ENCODE measurements around the gene DCN.

The DCN gene

GRCh38 chr12:91224401-91224800 lies 41.8 kb upstream of the DCN start:
- no peak overlapping the region for H3K18ac ChIP-seq (ENCODE audit: low read depth in 1 of 2, low read length in 2 of 2)
- H3K27ac ChIP-seq (ENCODE audit: low read length, poor library complexity, severe bottlenecking), result no peak overlapping the region
- no peaks in the 10 kb centered on the region for H3K4me1 ChIP-seq (ENCODE audit: control insufficient read depth, insufficient read depth, low read depth, low read length)
- no peak overlapping the region for H3K14ac ChIP-seq (ENCODE audit: low read length in 2 of 2)
- no peak overlapping the region for H2AFZ ChIP-seq (ENCODE audit: low read depth, low read length)
- H2AK5ac ChIP-seq (ENCODE audit: low read length, severe bottlenecking), result no peak overlapping the region
- no peak overlapping the region for H4K91ac ChIP-seq (ENCODE audit: low read length)
- no peak overlapping the region for H3K4me2 ChIP-seq (ENCODE audit: low read length, poor library complexity, severe bottlenecking)
- H3K4me3 ChIP-seq (ENCODE audit: insufficient read depth in 1 of 2, low read depth in 1 of 2, low read length in 2 of 2), result peak overlapping the region in 1 of 2 experiments; percentile 1
- no peak overlapping the region for H2BK15ac ChIP-seq (ENCODE audit: low read depth, poor library complexity, severe bottlenecking)
- WGBS, result 94% methylated on average over 1 of the region's 1 CpG
- H3K9ac ChIP-seq (ENCODE audit: low read length), result peak overlapping the region; percentile 83
- H2BK12ac ChIP-seq (ENCODE audit: low read length in 2 of 2), result no peak overlapping the region
- no peak overlapping the region for H4K8ac ChIP-seq (ENCODE audit: low read length)
- no peak overlapping the region for H3K23ac ChIP-seq (ENCODE audit: low read length in 2 of 2)
- H3K9me3 ChIP-seq (ENCODE audit: control insufficient read depth, low read length), result no peaks in the 10 kb centered on the region
- no peaks in the 10 kb centered on the region for H3K36me3 ChIP-seq (ENCODE audit: control insufficient read depth in 1 of 2, insufficient read depth in 2 of 2, low read depth in 1 of 2, low read length in 2 of 2)
- H3K27me3 ChIP-seq (ENCODE audit: control insufficient read depth in 1 of 2, insufficient read depth in 1 of 2, low read length in 2 of 2), result no peaks in the 10 kb centered on the region
- no peaks in the 10 kb centered on the region for H3K79me1 ChIP-seq (replicated peaks; ENCODE audit: low read length, poor library complexity, severe bottlenecking)
- no peak overlapping the region for H2BK120ac ChIP-seq (ENCODE audit: low read depth, low read length)
- no peak for DNase-seq
- no peak overlapping the region for H2BK5ac ChIP-seq (ENCODE audit: low read depth, low read length, poor library complexity, severe bottlenecking)
- no peak overlapping the region for H3K4ac ChIP-seq (ENCODE audit: low read depth in 1 of 2, low read length in 2 of 2)

- WGBS, result 26% methylated on average over 3 of the region's 3 CpGs
- Histone ChIP-seq H2BK12ac (ENCODE audit: low read length in 2 of 2) (no peak overlapping the region), H2BK120ac (ENCODE audit: low read depth, low read length) (no peak overlapping the region), H3K4ac (ENCODE audit: low read depth in 1 of 2, low read length in 2 of 2) (no peak overlapping the region), H3K27ac (ENCODE audit: low read length, poor library complexity, severe bottlenecking) (no peak overlapping the region), H3K9me3 (ENCODE audit: control insufficient read depth, low read length) (no peaks in the 10 kb centered on the region), H2BK15ac (ENCODE audit: low read depth, poor library complexity, severe bottlenecking) (no peak overlapping the region), H3K4me3 (ENCODE audit: insufficient read depth in 1 of 2, low read depth in 1 of 2, low read length in 2 of 2) (peak overlapping the region in 1 of 2 experiments; percentile 22), H3K79me1 (replicated peaks; ENCODE audit: low read length, poor library complexity, severe bottlenecking) (no peaks in the 10 kb centered on the region), H2BK5ac (ENCODE audit: low read depth, low read length, poor library complexity, severe bottlenecking) (no peak overlapping the region), H3K14ac (ENCODE audit: low read length in 2 of 2) (no peak overlapping the region), H3K27me3 (ENCODE audit: control insufficient read depth in 1 of 2, insufficient read depth in 1 of 2, low read length in 2 of 2) (no peaks in the 10 kb centered on the region), H3K4me2 (ENCODE audit: low read length, poor library complexity, severe bottlenecking) (no peak overlapping the region), H3K4me1 (ENCODE audit: control insufficient read depth, insufficient read depth, low read depth, low read length) (no peaks in the 10 kb centered on the region), H3K9ac (ENCODE audit: low read length) (peak overlapping the region; percentile 83), H2AFZ (ENCODE audit: low read depth, low read length) (no peak overlapping the region), H4K91ac (ENCODE audit: low read length) (no peak overlapping the region), H3K36me3 (ENCODE audit: control insufficient read depth in 1 of 2, insufficient read depth in 2 of 2, low read depth in 1 of 2, low read length in 2 of 2) (no peaks in the 10 kb centered on the region), H2AK5ac (ENCODE audit: low read length, severe bottlenecking) (no peak overlapping the region), H4K8ac (ENCODE audit: low read length) (no peak overlapping the region), H3K18ac (ENCODE audit: low read depth in 1 of 2, low read length in 2 of 2) (no peak overlapping the region), H3K23ac (ENCODE audit: low read length in 2 of 2) (no peak overlapping the region)
- peak; percentile 60 for DNase-seq
Measured at GRCh38 chr12:91222746-91223145, 40.1 kb upstream of the DCN start.

- Histone ChIP-seq H2AFZ (ENCODE audit: low read depth, low read length) (no peak overlapping the region), H2BK12ac (ENCODE audit: low read length in 2 of 2) (no peak overlapping the region), H2AK5ac (ENCODE audit: low read length, severe bottlenecking) (no peak overlapping the region), H2BK120ac (ENCODE audit: low read depth, low read length) (no peak overlapping the region), H2BK5ac (ENCODE audit: low read depth, low read length, poor library complexity, severe bottlenecking) (no peak overlapping the region), H3K4me2 (ENCODE audit: low read length, poor library complexity, severe bottlenecking) (no peak overlapping the region), H3K14ac (ENCODE audit: low read length in 2 of 2) (no peak overlapping the region), H4K91ac (ENCODE audit: low read length) (no peak overlapping the region), H2BK15ac (ENCODE audit: low read depth, poor library complexity, severe bottlenecking) (no peak overlapping the region), H3K4ac (ENCODE audit: low read depth in 1 of 2, low read length in 2 of 2) (no peak overlapping the region), H3K23ac (ENCODE audit: low read length in 2 of 2) (no peak overlapping the region), H4K8ac (ENCODE audit: low read length) (no peak overlapping the region), H3K27me3 (ENCODE audit: control insufficient read depth in 1 of 2, insufficient read depth in 1 of 2, low read length in 2 of 2) (no peaks in the 10 kb centered on the region), H3K9me3 (ENCODE audit: control insufficient read depth, low read length) (no peaks in the 10 kb centered on the region), H3K79me1 (replicated peaks; ENCODE audit: low read length, poor library complexity, severe bottlenecking) (no peaks in the 10 kb centered on the region), H3K36me3 (ENCODE audit: control insufficient read depth in 1 of 2, insufficient read depth in 2 of 2, low read depth in 1 of 2, low read length in 2 of 2) (no peaks in the 10 kb centered on the region), H3K4me3 (ENCODE audit: insufficient read depth in 1 of 2, low read depth in 1 of 2, low read length in 2 of 2) (no peak overlapping the region), H3K18ac (ENCODE audit: low read depth in 1 of 2, low read length in 2 of 2) (no peak overlapping the region), H3K4me1 (ENCODE audit: control insufficient read depth, insufficient read depth, low read depth, low read length) (no peaks in the 10 kb centered on the region), H3K27ac (ENCODE audit: low read length, poor library complexity, severe bottlenecking) (no peak overlapping the region), H3K9ac (ENCODE audit: low read length) (peak overlapping the region; percentile 2)
- DNase-seq, result no peak
- WGBS, result no CpG with 5 or more reads among the region's 1 CpG
Measured at GRCh38 chr12:91219919-91220318, 37.3 kb upstream of the DCN start.

GRCh38 chr12:91219511-91219910 lies 36.9 kb upstream of the DCN start:
- Histone ChIP-seq H2AK5ac (ENCODE audit: low read length, severe bottlenecking) (no peak overlapping the region), H2BK5ac (ENCODE audit: low read depth, low read length, poor library complexity, severe bottlenecking) (no peak overlapping the region), H3K27me3 (ENCODE audit: control insufficient read depth in 1 of 2, insufficient read depth in 1 of 2, low read length in 2 of 2) (no peaks in the 10 kb centered on the region), H3K27ac (ENCODE audit: low read length, poor library complexity, severe bottlenecking) (no peak overlapping the region), H3K4ac (ENCODE audit: low read depth in 1 of 2, low read length in 2 of 2) (peak overlapping the region in 1 of 2 experiments; percentile 49), H2AFZ (ENCODE audit: low read depth, low read length) (peak overlapping the region; percentile 7), H3K4me2 (ENCODE audit: low read length, poor library complexity, severe bottlenecking) (no peak overlapping the region), H3K18ac (ENCODE audit: low read depth in 1 of 2, low read length in 2 of 2) (no peak overlapping the region), H3K14ac (ENCODE audit: low read length in 2 of 2) (no peak overlapping the region), H3K9ac (ENCODE audit: low read length) (peak overlapping the region; percentile 2), H4K8ac (ENCODE audit: low read length) (no peak overlapping the region), H3K36me3 (ENCODE audit: control insufficient read depth in 1 of 2, insufficient read depth in 2 of 2, low read depth in 1 of 2, low read length in 2 of 2) (no peaks in the 10 kb centered on the region), H3K4me1 (ENCODE audit: control insufficient read depth, insufficient read depth, low read depth, low read length) (no peaks in the 10 kb centered on the region), H3K9me3 (ENCODE audit: control insufficient read depth, low read length) (no peaks in the 10 kb centered on the region), H3K4me3 (ENCODE audit: insufficient read depth in 1 of 2, low read depth in 1 of 2, low read length in 2 of 2) (no peak overlapping the region), H4K91ac (ENCODE audit: low read length) (no peak overlapping the region), H2BK15ac (ENCODE audit: low read depth, poor library complexity, severe bottlenecking) (no peak overlapping the region), H2BK12ac (ENCODE audit: low read length in 2 of 2) (no peak overlapping the region), H3K79me1 (replicated peaks; ENCODE audit: low read length, poor library complexity, severe bottlenecking) (no peaks in the 10 kb centered on the region), H3K23ac (ENCODE audit: low read length in 2 of 2) (no peak overlapping the region), H2BK120ac (ENCODE audit: low read depth, low read length) (no peak overlapping the region)
- DNase-seq, result peak; percentile 80
